ENCODE measurements around the gene FLT4. TPM values are rescaled to one million over a fixed set of nuclear protein-coding genes. Genes with fewer than 3 reads are reported as not detected.
"Not testable (repeated sequence)": the region's sequence is repeated elsewhere in the genome, so short reads cannot be mapped to it uniquely, and the experiment has no call there.

FLT4 gene
- polyA plus RNA-seq, 1 donor from 2014 or later = 0.04 TPM

DNA sequence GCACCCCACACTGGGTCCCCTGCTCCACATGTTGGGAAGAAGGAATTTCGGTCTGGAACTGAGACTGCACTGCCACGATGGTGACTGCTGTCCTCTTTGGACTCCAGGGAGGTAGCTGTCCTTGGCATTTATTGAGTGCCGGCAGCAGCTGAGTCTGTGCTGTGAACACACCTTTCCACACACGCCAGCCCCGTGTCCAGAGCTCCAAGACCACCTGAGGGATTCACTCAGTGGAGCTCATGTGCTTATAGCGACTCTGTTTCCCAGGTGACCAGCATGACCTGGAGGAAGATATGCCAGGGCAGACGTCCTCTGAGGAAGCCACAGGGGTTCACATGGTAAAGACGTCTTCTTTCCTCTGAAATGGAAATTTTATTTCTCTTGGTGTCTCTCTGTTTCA lies 33.2 kb upstream of the FLT4 start:
- H3K27me3 ChIP-seq (ENCODE audit: insufficient read depth, low read depth, low read length) = no peaks in the 10 kb centered on the region
- H3F3A ChIP-seq (ENCODE audit: insufficient read depth, low read length, poor library complexity, severe bottlenecking) = no peaks in the 10 kb centered on the region
- H3K27ac ChIP-seq (ENCODE audit: low read length) = no peak overlapping the region
- TF ChIP-seq TAF1 (IDR thresholded peaks at IDR 0.05; ENCODE audit: low read depth) = no peak
- no peak for TF ChIP-seq EZH2 (IDR thresholded peaks at IDR 0.05; ENCODE audit: borderline replicate concordance, insufficient read depth, low read length, poor library complexity, severe bottlenecking)
- TF ChIP-seq SMC3 (conservative IDR thresholded peaks at IDR 0.05; ENCODE audit: poor library complexity) = no peak
- TF ChIP-seq, protein P1, sequence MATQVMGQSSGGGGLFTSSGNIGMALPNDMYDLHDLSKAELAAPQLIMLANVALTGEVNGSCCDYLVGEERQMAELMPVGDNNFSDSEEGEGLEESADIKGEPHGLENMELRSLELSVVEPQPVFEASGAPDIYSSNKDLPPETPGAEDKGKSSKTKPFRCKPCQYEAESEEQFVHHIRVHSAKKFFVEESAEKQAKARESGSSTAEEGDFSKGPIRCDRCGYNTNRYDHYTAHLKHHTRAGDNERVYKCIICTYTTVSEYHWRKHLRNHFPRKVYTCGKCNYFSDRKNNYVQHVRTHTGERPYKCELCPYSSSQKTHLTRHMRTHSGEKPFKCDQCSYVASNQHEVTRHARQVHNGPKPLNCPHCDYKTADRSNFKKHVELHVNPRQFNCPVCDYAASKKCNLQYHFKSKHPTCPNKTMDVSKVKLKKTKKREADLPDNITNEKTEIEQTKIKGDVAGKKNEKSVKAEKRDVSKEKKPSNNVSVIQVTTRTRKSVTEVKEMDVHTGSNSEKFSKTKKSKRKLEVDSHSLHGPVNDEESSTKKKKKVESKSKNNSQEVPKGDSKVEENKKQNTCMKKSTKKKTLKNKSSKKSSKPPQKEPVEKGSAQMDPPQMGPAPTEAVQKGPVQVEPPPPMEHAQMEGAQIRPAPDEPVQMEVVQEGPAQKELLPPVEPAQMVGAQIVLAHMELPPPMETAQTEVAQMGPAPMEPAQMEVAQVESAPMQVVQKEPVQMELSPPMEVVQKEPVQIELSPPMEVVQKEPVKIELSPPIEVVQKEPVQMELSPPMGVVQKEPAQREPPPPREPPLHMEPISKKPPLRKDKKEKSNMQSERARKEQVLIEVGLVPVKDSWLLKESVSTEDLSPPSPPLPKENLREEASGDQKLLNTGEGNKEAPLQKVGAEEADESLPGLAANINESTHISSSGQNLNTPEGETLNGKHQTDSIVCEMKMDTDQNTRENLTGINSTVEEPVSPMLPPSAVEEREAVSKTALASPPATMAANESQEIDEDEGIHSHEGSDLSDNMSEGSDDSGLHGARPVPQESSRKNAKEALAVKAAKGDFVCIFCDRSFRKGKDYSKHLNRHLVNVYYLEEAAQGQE (IDR thresholded peaks at IDR 0.05; ENCODE audit: borderline replicate concordance) = no peak
- TF ChIP-seq RAD21 (conservative IDR thresholded peaks at IDR 0.05) = no peak
- TF ChIP-seq MXI1 (conservative IDR thresholded peaks at IDR 0.05; ENCODE audit: poor library complexity, severe bottlenecking) = no peak
- TF ChIP-seq EP300 (conservative IDR thresholded peaks at IDR 0.05; ENCODE audit: poor library complexity, severe bottlenecking) = no peak
- TF ChIP-seq POLR2AphosphoS5 (IDR thresholded peaks at IDR 0.05) = no peak
- no peak for TF ChIP-seq CTCF (IDR thresholded peaks at IDR 0.05; ENCODE audit: poor library complexity, severe bottlenecking)
- no peak overlapping the region for H2AFZ ChIP-seq (ENCODE audit: low read depth, low read length)
- H3K9me2 ChIP-seq (ENCODE audit: insufficient read depth, low read length) = no peaks in the 10 kb centered on the region
- H3K36me3 ChIP-seq (ENCODE audit: insufficient read depth, low read length) = no peaks in the 10 kb centered on the region
- H3K4me2 ChIP-seq (ENCODE audit: low read length) = no peak overlapping the region
- H4K20me1 ChIP-seq (ENCODE audit: insufficient read depth) = no peaks in the 10 kb centered on the region
- no peaks in the 10 kb centered on the region for H3K9me3 ChIP-seq (ENCODE audit: low read length)
- H3K9ac ChIP-seq (ENCODE audit: low read length) = no peak overlapping the region
- no peak overlapping the region for H3K4me3 ChIP-seq (ENCODE audit: low read length)
- H3K79me2 ChIP-seq (replicated peaks; ENCODE audit: insufficient read depth, low read length) = no peaks in the 10 kb centered on the region

DNA sequence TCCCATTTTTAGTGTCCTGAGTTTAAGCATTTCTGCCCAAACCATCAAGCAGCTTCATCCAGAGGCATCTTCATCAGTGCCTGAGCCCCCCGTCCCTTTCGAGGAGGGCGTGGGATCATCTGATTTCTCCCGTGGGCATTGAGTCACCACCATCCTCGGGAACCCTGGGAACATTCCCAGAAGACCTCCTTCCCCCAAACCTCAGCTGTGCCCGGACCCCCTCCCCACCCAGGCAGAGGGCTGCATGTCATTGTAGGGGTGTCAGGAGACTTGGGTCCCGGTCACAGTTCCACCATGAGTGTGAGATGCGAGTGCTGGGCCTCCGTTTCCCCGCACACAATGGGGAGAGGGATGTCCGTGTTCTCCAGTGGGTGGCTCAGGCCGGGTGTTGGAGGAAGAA lies 32.6 kb upstream of the FLT4 start:
- H3K79me2 ChIP-seq (replicated peaks; ENCODE audit: insufficient read depth, low read length); H3K27ac ChIP-seq (ENCODE audit: low read length): not testable (repeated sequence)

DNA sequence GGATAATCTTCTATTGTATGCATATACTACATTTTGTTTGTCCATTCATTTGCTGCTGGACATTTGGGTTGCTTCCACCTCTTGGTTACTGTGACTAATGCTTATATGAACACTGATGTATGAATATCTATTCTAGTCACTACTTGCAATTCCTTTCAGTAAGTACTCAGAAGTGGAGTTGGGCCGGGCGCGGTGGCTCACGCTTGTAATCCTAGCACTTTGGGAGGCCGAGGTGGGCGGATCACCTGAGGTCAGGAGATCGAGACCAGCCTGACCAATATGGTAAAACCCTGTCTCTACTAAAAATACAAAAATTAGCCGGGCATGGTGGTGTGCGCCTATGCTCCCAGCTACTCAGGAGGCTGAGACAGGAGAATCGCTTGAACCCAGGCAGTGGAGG lies 28.9 kb upstream of the FLT4 start:
- H3K9ac ChIP-seq (ENCODE audit: low read length); H4K20me1 ChIP-seq (ENCODE audit: insufficient read depth); H3K4me2 ChIP-seq (ENCODE audit: low read length); H3K9me2 ChIP-seq (ENCODE audit: insufficient read depth, low read length); H3F3A ChIP-seq (ENCODE audit: insufficient read depth, low read length, poor library complexity, severe bottlenecking); H3K9me3 ChIP-seq (ENCODE audit: low read length); H3K79me2 ChIP-seq (replicated peaks; ENCODE audit: insufficient read depth, low read length); H3K36me3 ChIP-seq (ENCODE audit: insufficient read depth, low read length); H3K27ac ChIP-seq (ENCODE audit: low read length); H2AFZ ChIP-seq (ENCODE audit: low read depth, low read length); H3K4me3 ChIP-seq (ENCODE audit: low read length): not testable (repeated sequence)
- H3K27me3 ChIP-seq (ENCODE audit: insufficient read depth, low read depth, low read length) = peaks cover 12% of the 10 kb centered on the region

More for the DNA sequence above, 32.6 kb upstream of the FLT4 start:
- H3K4me2 ChIP-seq (ENCODE audit: low read length); H3K36me3 ChIP-seq (ENCODE audit: insufficient read depth, low read length); H3K9me3 ChIP-seq (ENCODE audit: low read length); H3K9ac ChIP-seq (ENCODE audit: low read length); H2AFZ ChIP-seq (ENCODE audit: low read depth, low read length); H3F3A ChIP-seq (ENCODE audit: insufficient read depth, low read length, poor library complexity, severe bottlenecking); H3K9me2 ChIP-seq (ENCODE audit: insufficient read depth, low read length); H3K4me3 ChIP-seq (ENCODE audit: low read length); H3K27me3 ChIP-seq (ENCODE audit: insufficient read depth, low read depth, low read length); H4K20me1 ChIP-seq (ENCODE audit: insufficient read depth): not testable (repeated sequence)
